Measurements from ENCODE around the gene HECTD1.
"Not testable (repeated sequence)": the region's sequence is repeated elsewhere in the genome, so short reads cannot be mapped to it uniquely, and the experiment has no call there.

Gene HECTD1

DNA sequence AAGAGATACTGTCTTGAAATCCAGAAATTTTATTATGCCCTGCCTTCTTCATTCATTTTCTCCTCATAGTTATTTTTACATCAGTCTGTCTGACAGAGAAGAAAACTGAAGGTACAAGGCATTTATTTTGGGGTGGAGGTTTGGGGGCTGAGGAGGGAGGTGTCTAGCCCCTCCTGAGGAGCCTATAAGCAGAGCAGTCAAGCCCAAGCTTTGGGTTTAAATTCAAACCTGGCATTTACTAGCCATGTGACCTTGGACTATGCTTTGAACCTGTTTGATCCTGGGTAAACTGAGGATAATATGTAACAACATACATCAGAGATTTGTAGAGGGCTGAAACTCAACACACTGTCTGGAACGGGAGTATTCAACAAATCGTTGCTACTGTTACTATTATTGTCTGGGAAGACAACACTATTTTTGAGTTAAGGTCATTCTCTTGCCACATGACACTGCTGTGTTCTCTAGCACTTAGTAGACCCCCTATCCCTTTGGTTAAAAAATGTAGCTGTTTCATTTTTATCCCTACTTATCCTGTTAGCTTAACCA, 115.4 kb downstream of the HECTD1 start:
- DNase-seq = no peak
- no peak for ATAC-seq

- no peak for ATAC-seq
Observed at GRCh38 chr14:31090883-31091764, 116.5 kb downstream of the HECTD1 start.

GRCh38 chr14:31086466-31086865, 121.1 kb downstream of the HECTD1 start:
- ATAC-seq, DNase-seq: not testable (repeated sequence)

More at GRCh38 chr14:31090883-31091764, 116.5 kb downstream of the HECTD1 start:
- no peak for DNase-seq

- ATAC-seq = no peak
Observed at GRCh38 chr14:31085027-31085426, 122.6 kb downstream of the HECTD1 start.

GRCh38 chr14:31084385-31084784, 123.2 kb downstream of the HECTD1 start:
- ATAC-seq (no peak), DNase-seq (no peak)

More at GRCh38 chr14:31085027-31085426, 122.6 kb downstream of the HECTD1 start:
- no peak for DNase-seq

DNA sequence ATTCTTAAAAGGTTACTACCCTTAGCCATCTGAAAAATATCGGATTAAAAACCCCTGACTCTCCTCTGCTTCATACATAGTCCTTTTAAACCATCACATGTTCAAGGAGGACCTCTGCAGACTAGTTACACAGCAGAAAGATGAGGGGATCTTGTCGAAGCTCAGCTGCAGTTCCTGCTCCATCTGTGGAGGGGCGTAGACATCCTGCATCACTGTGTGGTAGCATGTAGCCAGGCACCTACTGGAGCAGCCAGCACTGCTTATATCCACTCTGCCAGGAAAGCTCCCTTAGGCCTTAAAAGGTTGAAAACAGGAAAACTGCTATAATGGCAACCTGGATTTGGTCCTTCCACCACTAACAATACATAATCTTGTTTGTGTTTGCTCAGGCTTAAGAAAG, 123.8 kb downstream of the HECTD1 start:
- ATAC-seq = no peak
- no peak for DNase-seq

- no peak for ATAC-seq
- no peak for DNase-seq
Observed at GRCh38 chr14:31080484-31080883, 127.1 kb downstream of the HECTD1 start.

GRCh38 chr14:31080056-31080455, 127.5 kb downstream of the HECTD1 start:
- no peak for ATAC-seq
- DNase-seq = no peak

GRCh38 chr14:31078766-31079165, 128.8 kb downstream of the HECTD1 start:
- no peak for ATAC-seq
- DNase-seq = no peak

DNA sequence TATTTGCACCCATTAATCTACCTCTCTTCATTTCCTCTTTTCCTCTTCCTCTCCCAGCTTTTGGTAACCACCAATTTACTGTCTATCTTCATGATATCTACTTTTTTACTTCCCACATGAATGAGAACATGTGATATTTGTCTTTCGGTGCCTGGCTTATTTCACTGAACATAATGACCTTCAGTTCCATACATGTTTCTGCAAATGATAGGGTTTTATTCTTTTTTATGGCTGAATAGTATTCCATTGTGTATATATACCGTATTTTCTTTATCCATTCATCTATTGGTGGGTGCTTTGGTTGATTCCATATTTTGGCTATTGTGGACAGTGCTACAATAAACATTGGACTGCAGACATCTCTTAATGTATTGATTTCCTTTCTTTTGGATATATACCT, 132.4 kb downstream of the HECTD1 start:
- DNase-seq (no peak), ATAC-seq (no peak)

GRCh38 chr14:31071151-31071550, 136.4 kb downstream of the HECTD1 start:
- DNase-seq = no peak

DNA sequence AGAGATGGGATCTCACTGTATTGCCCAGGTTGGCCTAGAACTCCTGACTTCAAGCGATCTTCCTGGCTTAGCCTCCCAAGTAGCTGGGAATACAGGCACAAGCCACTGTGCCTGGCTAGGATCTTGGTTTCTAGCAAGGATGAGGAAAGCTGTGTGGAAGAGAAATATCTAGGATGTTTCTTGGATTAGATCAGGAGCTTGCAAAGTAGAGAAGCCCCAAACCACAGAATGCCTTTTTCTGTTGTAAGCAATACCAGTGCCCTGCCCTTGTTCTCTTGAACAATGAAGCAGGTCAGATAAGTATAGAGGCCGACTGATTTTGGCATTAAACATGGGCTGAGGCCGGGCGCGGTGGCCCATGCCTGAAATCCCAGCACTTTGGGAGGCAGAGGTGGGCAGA, 137.2 kb downstream of the HECTD1 start:
- ATAC-seq = no peak
- no peak for DNase-seq

More at GRCh38 chr14:31071151-31071550, 136.4 kb downstream of the HECTD1 start:
- no peak for ATAC-seq

DNA sequence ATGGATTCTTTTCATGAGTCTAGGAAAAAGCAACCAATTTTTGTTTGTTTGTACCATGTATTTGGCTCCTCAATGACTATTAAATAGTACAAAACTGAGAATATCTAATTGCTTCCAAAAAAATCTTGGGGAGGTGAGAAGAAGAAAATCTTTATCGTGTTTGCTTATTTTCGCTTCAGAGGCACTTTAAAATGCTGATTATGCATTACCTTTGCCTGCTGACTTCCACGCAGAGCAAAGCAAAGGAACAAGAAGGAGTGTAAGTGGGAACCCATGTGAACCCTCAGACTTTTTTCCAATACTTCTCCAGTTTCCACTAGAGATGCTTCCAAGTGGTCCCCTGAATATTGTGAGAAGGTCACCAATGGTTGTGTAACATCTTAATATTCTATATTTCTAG, 138.2 kb downstream of the HECTD1 start:
- no peak for ATAC-seq
- no peak for DNase-seq

DNA sequence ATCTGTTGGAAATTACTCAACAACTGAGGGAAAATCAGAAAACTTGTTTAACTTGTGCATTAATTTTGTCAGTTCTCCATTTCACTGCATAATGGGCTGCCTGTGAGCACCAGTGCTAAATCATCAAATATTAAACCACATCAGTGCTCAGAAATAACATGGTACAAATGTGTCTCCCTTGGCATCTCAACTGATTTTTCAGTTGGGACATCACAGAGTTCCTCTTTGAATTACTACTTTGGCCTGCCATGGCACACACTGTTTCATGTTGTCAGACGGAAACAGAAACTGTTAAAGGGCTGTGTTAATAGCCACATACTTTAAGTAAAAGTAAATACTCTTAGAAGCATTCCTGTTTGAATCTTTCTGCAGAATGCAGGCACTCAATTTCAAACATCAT, 139.4 kb downstream of the HECTD1 start:
- ATAC-seq (no peak), DNase-seq (no peak)

- not testable (repeated sequence) for ATAC-seq, DNase-seq
Observed at GRCh38 chr14:31062908-31063307, 144.7 kb downstream of the HECTD1 start.

DNA sequence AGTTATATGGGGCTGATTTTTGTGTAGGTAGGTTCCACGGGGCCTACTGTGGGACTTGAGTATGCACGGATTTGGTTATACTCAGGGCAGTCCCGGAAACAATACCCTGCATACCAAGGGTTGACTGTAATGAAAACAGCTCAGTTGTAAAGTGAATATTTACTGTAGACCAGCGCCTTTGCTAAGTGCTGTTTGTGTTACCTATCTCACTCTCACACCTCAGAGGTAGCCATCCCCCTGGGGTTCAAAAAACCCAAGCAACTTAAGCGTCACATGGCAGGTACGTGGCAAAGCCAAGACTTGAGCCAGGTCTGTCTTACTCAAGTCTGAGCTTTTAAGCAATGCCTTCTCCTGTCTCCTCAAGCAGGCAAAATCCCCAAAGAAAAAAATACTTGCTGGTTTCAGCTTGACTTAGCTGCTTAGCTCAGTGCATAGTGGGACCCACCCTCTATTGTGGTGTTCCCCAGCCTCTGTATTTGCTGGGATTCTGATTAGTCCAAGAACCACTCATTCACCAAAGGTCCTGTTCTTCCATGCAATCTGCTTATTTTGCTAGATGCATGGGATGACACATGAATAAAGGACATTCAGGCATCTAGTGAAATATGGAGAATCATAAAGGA, 147.2 kb downstream of the HECTD1 start:
- DNase-seq = no peak
- no peak for ATAC-seq

DNA sequence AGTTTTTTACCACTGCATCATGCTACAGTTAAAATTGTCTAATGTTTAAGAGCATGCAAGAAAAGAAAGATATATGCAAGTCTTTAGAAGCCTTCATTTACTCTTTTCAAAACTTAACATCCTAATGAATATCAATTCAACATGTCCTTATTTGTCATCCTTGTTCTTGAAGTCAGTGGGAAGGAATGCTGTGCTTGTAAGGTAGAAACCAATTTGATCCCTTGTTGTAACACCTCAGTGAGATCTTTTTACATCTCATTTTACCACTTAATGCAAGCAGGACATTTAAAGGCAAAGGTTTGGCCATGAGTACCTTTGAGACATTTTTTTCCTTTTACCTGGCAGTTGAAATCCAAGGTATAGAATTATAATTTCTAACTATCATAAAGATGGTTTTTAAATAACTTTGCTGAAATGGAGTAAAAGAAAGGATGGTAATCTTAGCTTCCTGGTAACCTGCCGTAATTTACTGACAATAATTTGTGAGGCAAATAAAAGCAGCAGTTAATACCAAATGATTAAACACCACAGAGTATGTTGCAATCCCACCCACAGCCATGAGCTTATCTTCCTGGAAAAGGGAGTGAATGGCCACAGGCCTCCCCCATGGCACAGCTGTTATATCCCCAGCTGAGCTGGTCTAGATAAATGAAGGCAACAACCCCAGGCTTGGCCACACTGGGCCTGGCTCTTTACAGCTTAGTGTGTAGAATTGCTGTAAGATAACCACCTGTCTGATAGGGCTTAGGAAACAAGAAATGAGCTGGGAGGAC, 148.3 kb downstream of the HECTD1 start:
- ATAC-seq (no peak), DNase-seq (no peak)

- ATAC-seq (no peak), DNase-seq (no peak)
Observed at GRCh38 chr14:31057701-31058364, 149.8 kb downstream of the HECTD1 start.

DNA sequence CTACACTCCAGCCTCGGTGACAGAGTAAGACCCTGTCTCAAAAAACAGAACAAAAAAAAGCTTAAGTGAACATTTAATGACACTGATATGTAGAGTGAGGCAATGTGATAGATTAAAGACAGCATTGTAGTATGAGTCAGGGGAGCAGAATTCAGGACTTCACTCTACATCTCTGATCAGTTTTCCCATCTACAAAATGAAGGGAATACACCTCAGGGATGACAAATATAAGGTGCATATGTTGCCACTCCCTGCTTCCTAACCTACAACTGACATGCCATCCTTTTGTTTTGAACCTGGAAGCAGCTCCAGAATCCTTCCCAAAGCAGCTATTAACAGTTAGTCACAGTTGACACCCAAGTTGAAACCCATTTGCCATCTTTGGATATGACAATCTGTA, 150.6 kb downstream of the HECTD1 start:
- no peak for ATAC-seq
- DNase-seq = no peak

DNA sequence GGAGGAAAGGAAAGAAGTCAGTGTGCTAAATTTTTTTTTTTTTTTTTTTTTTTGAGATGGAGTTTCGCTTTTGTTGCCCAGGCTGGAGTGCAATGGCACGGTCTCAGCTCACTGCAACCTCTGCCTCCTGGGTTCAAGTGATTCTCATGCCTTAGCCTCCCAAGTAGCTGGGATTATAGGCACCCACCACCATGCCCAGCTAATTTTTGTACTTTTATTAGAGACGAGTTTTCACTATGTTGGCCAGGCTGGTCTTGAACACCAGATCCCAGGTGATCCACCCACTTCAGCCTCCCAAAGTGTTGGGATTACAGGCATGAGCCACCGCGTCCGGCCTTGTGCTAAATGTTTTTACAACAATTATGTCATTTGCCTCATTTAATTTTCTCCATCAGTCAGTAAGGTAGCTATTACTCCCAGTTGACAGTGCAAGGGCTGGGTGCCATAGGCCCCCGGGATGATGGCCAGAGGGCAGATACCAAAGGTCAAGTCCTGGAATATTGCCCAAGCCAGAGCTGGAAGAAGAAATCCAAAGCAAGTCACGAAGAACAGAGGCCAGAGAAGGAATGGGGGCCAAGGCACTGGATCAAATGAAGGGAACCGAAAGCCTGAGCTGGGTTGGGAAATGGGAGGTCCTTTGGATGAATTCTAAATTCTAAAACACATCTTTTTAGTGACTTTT, 154.5 kb downstream of the HECTD1 start:
- ATAC-seq, DNase-seq: not testable (repeated sequence)

DNA sequence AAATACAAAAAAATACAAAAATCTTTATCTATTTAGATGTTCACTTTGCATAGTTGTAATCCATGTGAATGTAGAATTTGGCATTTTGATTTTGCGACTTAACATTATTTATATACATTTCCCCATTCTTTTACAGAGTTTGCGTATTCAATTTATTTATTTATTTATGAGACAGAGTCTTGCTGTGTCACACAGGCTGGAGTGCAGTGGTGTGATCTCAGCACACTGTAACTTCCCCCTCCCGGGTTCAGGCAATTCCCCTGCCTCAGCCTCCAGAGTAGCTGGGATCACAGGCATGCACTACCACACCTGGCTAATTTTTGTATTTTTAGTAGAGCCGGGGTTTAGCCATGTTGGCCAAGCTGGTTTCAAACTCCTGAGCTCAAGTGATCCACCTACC, 156.1 kb downstream of the HECTD1 start:
- DNase-seq (no peak), ATAC-seq (no peak)

Measured in stimulated activated naive CD8-positive, alpha-beta T cell treated with anti-CD3 and anti-CD28 coated beads, Interleukin-15, Interleukin-2, amounts not matched to agents 100 U/mL and 50 U/mL, for 24 hours (primary cell).